Gastrocnemius medialis (tissue), 4 donors: ENCODE results near the gene PRRC2A. TPM values are rescaled to one million over a fixed set of nuclear protein-coding genes. Genes with fewer than 3 reads are reported as not detected.

Experiments
- ATAC-seq, 2 donors: fragments of 150-250 bp; one replicate each; pipeline ENCODE4 v1.9.1; 2016
- DNase-seq, 2 donors: peaks; one replicate each; pipeline ENCODE4 v3.0.0-alpha.2; 2019
- H3K27ac ChIP-seq, 4 donors: fragments of 200-600 bp; sonication (generic); 1 replicate in 1 of 4; 2 replicates in 3 of 4; pipeline ENCODE4 v1.5.1; 2016 to 2018; ENCODE audit warnings: mild to moderate bottlenecking in 2 of 4, moderate library complexity in 1 of 4
- H3K27me3 ChIP-seq, 3 donors: fragments of 200-600 bp; sonication (generic) in 2 of 3; 1 replicate in 1 of 3; 2 replicates in 2 of 3; pipeline versions ENCODE4 v1.5.1 to v1.6.0; 2016 to 2019; ENCODE audit warnings: mild to moderate bottlenecking in 1 of 3, moderate library complexity in 1 of 3
- H3K36me3 ChIP-seq, 2 donors: fragments of 200-600 bp; sonication (generic) in 1 of 2; one replicate each; pipeline ENCODE4 v1.5.1; 2017 to 2018
- H3K4me1 ChIP-seq, 2 donors: fragments of 200-600 bp; sonication (generic) in 1 of 2; one replicate each; pipeline ENCODE4 v1.5.1; 2016 to 2017; ENCODE audit warnings: mild to moderate bottlenecking in 2 of 2
- H3K4me3 ChIP-seq, 4 donors: fragments of 200-600 bp; sonication (generic) in 3 of 4; 1 replicate in 1 of 4; 2 replicates in 3 of 4; pipeline ENCODE4 v1.5.1; 2016 to 2019; ENCODE audit warnings: mild to moderate bottlenecking in 2 of 4
- H3K9me3 ChIP-seq, 3 donors: fragments of 200-600 bp; sonication (generic) in 2 of 3; 1 replicate in 1 of 3; 2 replicates in 2 of 3; pipeline ENCODE4 v1.5.1; 2016 to 2019
- CTCF ChIP-seq, 5 experiments: fragments of 450-650 bp in 3 of 5; fragments of 200-600 bp in 2 of 5; sonication (generic) in 2 of 5; IDR thresholded peaks in 4 of 5; conservative IDR thresholded peaks in 1 of 5; 1 replicate in 4 of 5; 2 replicates in 1 of 5; pipeline ENCODE4 v1.5.1; 2016 to 2019; ENCODE audit warnings: antibody characterized with exemption in 5 of 5, mild to moderate bottlenecking in 3 of 5, moderate library complexity in 3 of 5
- POLR2A ChIP-seq, 2 donors: fragments of 450-650 bp; IDR thresholded peaks; one replicate each; pipeline ENCODE4 v1.6.1; 2017; ENCODE audit warnings: antibody characterized with exemption in 2 of 2, mild to moderate bottlenecking in 2 of 2, moderate library complexity in 2 of 2
- in situ Hi-C, 4 donors: fragments of 200-750 bp; cut with MboI; loops; one replicate each; pipeline versions ENCODE4 v1.15.0 to v1.8.0; 2017; ENCODE audit warnings: low sequenced_read_pairs in 4 of 4
- intact Hi-C: fragments of 100-400 bp; cut with DNase I; formaldehyde crosslinking; loops from one replicate; pipeline ENCODE4 v1.15.1; 2023; ENCODE audit warnings: low total_unique reads
- total RNA-seq, 4 donors: library from RNA; depleted of rRNA; stranded (reverse); fragments of >200 nt; gene quantifications; one replicate each; pipeline versions ENCODE4 v1.1.0 to v1.2.3, GENCODE V29; 2016

PRRC2A gene
- total RNA-seq, 4 donors from 2014 or later: 38.9 to 67.7 (median 52.0) TPM

- Histone ChIP-seq H3K27ac (peak overlapping the region; percentile 95 to 99 (median 98)), H3K4me1 (peaks cover 20 to 23% of the 10 kb centered on the region in 2 donors), H3K4me3 (peak overlapping the region; percentile 79 to 90 (median 84)), H3K27me3 (no peaks in the 10 kb centered on the region), H3K9me3 (no peaks in the 10 kb centered on the region), H3K36me3 (peaks cover 3 to 45% of the 10 kb centered on the region in 2 donors)
- TF ChIP-seq POLR2A (IDR thresholded peaks at IDR 0.05) (no peak), CTCF (IDR thresholded peaks at IDR 0.05 in 4 of 5, conservative IDR thresholded peaks at IDR 0.05 in 1 of 5) (no peak)
- intact Hi-C loops: loop anchor here (1.0 to 5.0 kb wide), 5 partner anchors 9 to 110 kb away; partner anchors contain the start of genes ABHD16A, C6orf47 and PRRC2A
- ATAC-seq (peak; percentile 76), DNase-seq (peak; percentile 74 to 85)
- in situ Hi-C loops: loop anchor here in 2 of 4 donors (25.0 kb wide), 2 partner anchors 311 to 536 kb away; partner anchors contain the start of genes AGER (in 2 of the 2), AGPAT1 (in 2 of the 2), GPSM3 (in 2 of the 2) and PBX2 (in 2 of the 2)
These were observed 31.2 kb downstream of the PRRC2A start for GRCh38 chr6:31651602-31652191.

DNA sequence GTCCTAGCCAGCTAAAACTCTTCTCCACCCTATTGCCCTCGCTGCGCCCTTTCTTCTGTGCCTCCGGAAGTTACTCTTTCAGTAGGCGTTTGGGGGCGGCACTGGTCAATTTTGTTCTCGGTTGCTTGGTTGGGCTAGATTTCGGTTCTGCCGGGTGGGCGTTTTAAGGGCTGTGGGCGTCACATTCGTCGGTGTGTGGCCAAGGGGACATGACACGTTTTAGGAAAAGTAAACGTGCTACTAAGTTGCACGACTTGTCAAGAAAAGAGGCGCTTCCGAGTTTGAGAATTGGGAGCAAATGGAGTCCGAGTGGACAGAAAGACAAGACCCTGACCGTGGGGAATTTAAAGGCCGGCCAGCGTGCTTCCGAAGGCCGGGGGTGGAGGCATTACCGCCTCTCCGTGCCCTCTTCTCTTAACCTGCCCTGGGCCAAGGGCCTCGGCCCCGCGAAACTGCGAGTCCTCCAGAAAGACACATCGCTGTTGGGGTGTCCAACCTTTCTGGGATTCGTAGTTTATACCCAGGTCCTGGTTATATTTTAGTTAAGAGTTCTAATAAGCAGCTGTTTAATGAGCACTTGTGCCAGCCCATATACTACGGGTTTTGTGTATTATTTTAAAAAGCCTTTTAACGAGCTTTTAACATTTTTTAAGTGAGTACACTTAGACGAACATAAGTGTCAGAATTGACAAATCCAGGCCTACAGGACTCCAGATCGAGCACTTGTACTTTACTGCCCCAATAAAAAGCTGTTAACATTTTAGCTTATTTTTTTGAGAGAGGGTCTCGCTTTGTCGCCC, 32.6 kb downstream of the PRRC2A start:
- TF ChIP-seq POLR2A (IDR thresholded peaks at IDR 0.05) (peak; percentile 55 to 78), CTCF (IDR thresholded peaks at IDR 0.05 in 4 of 5, conservative IDR thresholded peaks at IDR 0.05 in 1 of 5) (no peak)
- peak; percentile 83 to 87 for ATAC-seq
- H3K27ac ChIP-seq: peak overlapping the region; percentile 95 to 99 (median 98)
- H3K4me3 ChIP-seq: peak overlapping the region; percentile 79 to 90 (median 84)
- H3K4me1 ChIP-seq: peaks cover 23 to 24% of the 10 kb centered on the region in 2 donors
- DNase-seq: peak; percentile 81 to 88
- H3K36me3 ChIP-seq: peaks cover 3 to 31% of the 10 kb centered on the region in 2 donors
- H3K27me3 ChIP-seq: no peaks in the 10 kb centered on the region
- in situ Hi-C loops: loop anchor here in 2 of 4 donors (25.0 kb wide), 2 partner anchors 309 to 534 kb away; partner anchors contain the start of genes AGER (in 2 of the 2), AGPAT1 (in 2 of the 2), GPSM3 (in 2 of the 2) and PBX2 (in 2 of the 2)
- H3K9me3 ChIP-seq: no peaks in the 10 kb centered on the region
- intact Hi-C loops: loop anchor here (1.0 to 5.0 kb wide), 5 partner anchors 7 to 112 kb away; partner anchors contain the start of genes ABHD16A, C6orf47 and PRRC2A

DNA sequence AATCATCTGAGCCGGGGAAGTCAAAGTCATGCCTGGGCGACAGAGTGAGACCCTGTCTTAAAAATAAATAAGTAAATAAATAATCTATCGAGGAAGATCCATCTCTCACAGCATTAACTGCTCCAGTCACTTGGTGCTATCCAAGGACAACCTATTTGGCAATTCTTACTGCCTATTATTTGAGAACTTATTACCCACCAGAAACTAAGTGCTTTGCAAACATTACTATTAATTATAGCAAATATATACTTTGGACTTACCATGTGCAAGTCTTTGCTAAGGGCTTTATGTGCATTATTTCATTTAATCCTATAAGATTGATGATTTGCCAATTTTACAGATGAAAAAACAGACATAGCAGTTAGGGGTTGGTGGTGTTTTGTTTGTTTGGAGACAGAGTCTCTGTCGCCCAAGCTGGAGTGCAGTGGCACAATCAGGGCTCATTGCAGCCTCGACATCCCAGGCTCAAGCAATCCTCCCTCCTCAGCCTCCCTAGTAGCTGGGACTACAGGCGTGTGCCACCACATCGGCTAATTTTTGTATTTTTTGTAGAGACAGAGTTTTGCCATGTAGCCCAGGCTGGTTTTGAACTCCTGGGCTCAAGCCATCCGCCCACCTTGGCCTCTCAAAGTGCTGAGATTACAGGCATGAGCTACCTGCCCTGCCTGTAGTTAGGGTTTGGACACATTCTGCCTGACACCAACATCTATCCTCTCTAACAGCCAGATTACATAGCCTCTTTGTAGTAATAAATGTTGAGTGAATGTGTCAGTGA, 34.2 kb downstream of the PRRC2A start:
- ATAC-seq: no peak
- in situ Hi-C loops (loop anchor here in 2 of 4 donors (25.0 kb wide), 2 partner anchors 308 to 533 kb away; partner anchors contain the start of genes AGER (in 2 of the 2), AGPAT1 (in 2 of the 2), GPSM3 (in 2 of the 2) and PBX2 (in 2 of the 2)), intact Hi-C loops (loop anchor here (5.0 kb wide), 1 partner anchor 48 kb away; the partner anchor contains the start of gene ABHD16A)
- Histone ChIP-seq H3K27ac (no peak overlapping the region), H3K27me3 (no peaks in the 10 kb centered on the region), H3K4me1 (peaks cover 39% of the 10 kb centered on the region in 2 donors), H3K36me3 (peaks cover 0 to 15% of the 10 kb centered on the region in 2 donors), H3K9me3 (no peaks in the 10 kb centered on the region), H3K4me3 (no peak overlapping the region)
- no peak for DNase-seq
- no peak for TF ChIP-seq POLR2A (IDR thresholded peaks at IDR 0.05)
- no peak for TF ChIP-seq CTCF (IDR thresholded peaks at IDR 0.05 in 4 of 5, conservative IDR thresholded peaks at IDR 0.05 in 1 of 5)
